GM12872 (cell line): Measurements from ENCODE around the gene SYMPK.

Experiments used
- CTCF ChIP-seq: IDR thresholded peaks from 3 replicates; pipeline ENCODE4 v1.5.1; 2011; ENCODE audit warnings: low read depth, mild to moderate bottlenecking, low read length, moderate library complexity; ENCODE audit not compliant: insufficient read depth

The SYMPK gene

GRCh38 chr19:45765702-45766295, 97.1 kb downstream of the SYMPK start:
- no peak for TF ChIP-seq CTCF
